ENCODE measurements around the gene SPATA21.

SPATA21 gene

GRCh38 chr1:16418823-16419425, 18.3 kb downstream of the SPATA21 start:
- no peak for DNase-seq

- DNase-seq = no peak
These were observed 24.0 kb downstream of the SPATA21 start for GRCh38 chr1:16413191-16413590.

DNA sequence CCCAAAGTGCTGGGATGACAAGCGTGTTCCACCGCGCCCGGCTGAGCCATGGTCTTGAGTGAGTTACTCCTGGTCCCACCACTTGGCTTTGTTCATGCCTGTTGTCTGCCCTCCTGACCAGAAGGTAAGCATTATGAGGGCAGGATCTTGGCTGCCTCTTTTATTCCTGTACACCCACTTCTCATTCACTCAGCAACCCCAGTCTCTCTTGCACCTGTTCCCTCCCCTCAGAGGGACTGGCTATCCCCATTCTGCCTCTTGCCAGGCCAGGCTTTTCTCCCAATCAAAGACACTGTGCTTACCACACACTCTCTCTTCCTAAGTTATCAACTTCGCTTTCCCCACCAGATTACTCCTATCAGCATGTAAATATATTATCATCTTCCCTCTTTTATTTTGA, 26.4 kb downstream of the SPATA21 start:
- DNase-seq = no peak

DNA sequence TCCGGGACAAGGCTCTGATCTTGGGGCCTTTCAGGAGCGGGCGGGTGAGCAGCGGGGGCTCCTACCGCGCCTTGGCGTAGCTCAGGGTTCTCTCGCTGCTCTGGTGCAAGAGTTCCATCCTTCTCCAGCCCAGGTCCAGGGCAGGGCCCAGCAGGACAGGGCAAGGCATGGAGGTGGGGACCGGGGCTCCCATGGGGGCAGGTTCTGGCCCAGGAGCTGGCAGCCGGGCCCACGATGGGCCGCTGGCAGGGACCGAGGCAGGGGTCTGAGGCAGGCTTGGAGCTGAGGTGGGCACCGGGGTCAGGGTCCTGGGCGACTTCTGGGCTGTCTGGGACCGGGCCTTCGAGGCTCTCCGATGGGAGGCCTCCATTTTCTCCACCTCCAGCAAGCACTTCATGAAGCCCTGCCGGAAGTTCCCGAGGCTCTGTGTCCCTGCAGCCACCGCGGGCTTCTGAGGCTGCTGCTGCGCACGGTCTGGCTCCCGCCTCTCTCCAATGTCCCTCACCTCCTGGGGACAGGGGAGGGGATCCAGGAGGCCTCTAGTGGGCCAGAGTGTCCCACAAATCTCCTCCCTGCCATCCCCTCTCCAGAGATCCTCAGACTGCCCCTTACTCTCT, 27.6 kb downstream of the SPATA21 start:
- no peak for DNase-seq

GRCh38 chr1:16406868-16407267, 30.4 kb downstream of the SPATA21 start:
- DNase-seq = no peak

- no peak for DNase-seq
These were observed 31.8 kb downstream of the SPATA21 start for GRCh38 chr1:16405441-16405840.

GRCh38 chr1:16402742-16403141, 34.5 kb downstream of the SPATA21 start:
- no peak for DNase-seq

- DNase-seq = no peak
These were observed 38.8 kb downstream of the SPATA21 start for GRCh38 chr1:16398371-16398953.

DNA sequence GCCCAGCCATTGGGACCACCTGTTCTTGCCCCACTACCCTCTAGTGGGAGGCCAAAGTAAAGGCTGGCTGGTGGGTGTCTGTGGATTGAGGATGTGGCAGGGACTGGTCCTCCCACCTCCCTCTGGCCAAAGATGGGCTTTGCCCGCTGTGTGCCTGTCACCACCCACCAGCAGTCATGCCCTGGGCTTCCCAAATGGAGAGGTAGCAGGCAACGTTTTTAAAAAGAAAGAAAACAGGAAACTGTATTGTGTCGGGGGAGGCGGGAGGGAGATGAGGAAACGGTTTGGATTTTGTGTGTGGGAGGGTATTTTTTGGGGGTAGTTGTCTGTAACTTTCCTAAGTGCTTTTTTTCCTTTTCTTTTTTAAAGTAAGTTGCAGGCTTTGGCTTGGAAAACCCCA, 40.1 kb downstream of the SPATA21 start:
- DNase-seq = no peak

DNA sequence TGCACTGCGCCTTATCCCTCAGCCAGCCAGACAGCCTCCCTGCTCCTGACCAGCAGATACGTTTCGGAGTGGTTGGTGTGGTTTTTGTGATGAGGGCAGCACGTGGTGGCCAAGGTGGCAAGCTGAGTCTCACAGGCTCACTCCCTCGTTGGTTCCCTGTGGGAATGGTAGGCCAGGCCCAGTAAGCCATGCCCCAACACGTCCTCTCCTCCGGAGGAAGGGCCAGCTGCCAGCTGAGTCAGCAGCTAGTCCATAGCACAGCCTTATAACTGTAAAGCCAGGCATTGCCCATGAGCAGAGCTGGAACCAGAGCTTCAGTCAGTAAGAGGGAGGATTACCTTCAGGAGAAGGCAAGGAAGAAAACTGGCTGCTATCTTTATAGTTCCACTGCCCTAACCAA, 40.6 kb downstream of the SPATA21 start:
- peak; percentile 79 for DNase-seq

DNA sequence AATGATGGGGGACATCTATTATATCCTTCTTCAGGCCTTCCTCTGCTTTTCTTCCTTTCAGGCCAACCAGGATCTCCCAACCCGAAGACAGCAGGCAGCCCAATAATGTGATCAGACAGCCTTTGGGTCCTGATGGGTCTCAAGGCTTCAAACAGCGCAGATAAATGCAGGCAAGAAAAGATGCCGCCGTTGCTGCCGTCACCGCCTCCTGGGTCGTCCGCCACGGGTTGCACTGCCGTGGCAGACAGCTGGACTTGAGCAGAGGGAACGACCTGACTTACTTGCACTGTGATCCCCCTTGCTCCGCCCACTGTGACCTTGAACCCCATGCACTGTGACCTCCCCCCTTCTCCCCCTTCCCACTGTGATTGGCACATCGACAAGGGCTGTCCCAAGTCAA, 42.2 kb downstream of the SPATA21 start:
- no peak for DNase-seq

- peak; percentile 46 for DNase-seq
These were observed 43.4 kb downstream of the SPATA21 start for GRCh38 chr1:16393570-16394521.

DNA sequence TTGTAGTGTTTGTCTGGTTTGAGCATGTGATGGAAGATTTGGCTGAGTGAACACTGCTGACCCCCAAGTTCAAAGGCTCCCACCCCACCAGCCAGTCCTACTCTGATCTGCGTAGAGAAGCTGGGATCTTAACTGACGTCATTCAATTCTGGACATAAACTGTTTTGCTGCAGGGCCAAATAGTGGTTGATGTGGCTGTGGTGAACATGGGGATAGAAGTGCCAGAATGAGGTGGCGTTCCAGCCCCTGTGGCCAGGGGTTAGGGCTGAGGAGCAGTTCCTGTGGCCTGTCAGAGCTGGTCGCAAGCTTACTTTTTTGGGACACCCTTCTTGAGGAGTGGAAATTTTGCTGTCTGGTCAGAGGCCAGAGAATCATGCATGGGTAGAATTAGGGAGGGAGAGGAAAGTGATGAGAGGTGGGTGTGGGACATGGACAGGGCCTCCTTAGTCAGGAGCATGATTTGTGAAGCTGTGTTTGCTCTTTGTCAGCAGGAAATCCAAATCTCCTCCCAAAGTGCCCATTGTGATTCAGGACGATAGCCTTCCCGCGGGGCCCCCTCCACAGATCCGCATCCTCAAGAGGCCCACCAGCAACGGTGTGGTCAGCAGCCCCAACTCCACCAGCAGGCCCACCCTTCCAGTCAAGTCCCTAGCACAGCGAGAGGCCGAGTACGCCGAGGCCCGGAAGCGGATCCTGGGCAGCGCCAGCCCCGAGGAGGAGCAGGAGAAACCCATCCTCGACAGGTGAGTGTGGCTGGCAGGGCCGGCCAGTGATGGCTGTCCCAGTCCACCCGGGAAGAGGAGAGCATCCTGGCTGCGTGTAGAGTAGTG, 44.3 kb downstream of the SPATA21 start:
- no peak for DNase-seq

DNA sequence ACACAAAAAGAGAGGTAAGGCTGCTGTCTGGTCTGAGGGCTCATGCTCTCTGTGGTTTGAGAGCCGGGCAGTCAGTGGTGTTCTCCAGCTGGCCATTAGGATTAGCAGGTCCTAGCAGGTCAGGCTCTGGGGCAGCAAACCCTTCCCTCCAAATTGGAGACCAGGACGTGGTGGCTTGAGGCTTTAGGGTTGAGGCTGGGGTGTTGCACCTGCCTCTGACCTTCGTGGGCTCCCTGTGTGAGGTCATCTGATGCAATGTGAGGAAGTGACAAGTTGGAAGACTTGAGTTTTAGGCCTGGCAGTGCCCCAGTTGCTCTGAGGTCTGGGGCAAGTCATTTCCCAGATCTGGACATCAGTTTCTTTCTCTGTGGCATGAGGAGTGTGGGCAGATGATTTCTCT, 45.8 kb downstream of the SPATA21 start:
- no peak for DNase-seq

DNA sequence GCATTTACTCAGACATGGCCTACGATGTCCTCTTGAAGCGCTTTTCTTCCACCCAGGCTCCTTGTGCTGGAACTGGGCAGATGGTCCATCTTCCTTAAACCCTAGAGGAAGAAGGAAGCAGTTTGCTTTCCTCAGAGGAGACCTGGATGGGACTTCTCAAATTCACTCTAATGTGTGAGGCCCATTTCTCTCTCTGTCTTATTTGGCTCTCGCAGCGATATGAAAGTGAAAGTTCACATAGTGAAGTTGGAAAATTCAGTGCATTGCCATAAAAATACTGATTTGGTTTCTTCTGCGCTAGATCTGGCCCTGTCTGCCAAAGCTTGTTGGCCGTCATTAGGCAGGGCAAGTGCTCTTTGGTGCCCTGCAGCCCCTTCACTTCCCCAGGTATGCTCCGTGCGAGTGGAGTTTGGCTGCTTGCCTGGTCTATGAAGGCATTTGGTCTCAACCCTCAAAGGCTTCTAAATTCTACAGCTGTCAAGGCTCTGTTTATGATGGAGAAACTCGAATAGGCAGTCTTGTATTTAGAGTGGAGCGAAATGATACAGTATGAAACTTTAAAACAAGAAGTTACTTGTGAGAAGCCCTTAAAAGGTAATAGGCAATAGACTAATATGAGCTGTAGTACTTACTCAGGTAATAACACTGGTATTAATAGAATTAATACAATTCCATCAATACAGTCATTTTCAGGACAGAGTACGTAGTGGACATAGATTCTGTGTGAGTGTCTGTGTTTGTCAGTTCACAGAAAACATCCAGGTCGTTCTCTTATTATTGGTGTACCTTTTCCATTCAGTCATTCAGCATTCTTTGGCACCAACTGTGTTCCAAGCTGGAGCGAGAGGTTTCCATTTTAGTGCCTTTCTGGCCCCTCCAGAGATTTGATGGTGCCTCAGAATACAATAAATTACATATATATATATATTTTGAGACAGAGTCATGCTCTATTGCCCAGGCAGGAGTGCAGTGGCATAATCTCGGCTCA, 49.7 kb downstream of the SPATA21 start:
- DNase-seq = peak; percentile 36

DNA sequence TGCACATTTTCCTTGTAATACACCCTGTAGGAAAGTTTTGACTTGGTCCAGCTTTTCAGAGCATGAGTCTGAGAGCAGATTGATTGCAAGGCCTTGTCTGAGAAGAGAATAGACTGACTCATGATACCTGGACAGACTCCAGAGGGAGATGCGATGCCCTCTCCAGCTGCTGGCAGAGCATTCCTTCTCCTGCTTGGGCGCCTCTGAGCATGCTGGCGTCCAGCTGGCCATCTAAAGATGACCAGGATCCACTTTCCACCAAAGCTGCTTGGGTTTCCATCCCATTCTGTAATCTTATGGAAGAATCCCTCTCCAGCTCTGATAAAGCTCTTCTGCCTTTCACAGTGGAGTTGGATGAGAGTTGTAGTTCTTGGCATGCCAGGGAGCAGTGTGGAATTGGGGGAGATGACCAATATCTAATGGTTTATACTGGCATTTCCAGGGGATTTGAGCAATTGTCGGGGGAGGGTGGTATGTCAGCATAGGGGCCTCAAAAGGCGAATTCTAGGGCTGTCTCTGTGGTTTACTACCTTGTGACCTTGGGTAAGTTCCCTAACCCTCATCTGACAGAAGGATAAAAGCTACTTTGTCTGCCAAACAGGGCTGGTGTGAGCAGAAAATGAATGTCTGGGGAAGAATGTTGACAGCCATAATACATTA, 50.6 kb downstream of the SPATA21 start:
- peak; percentile 91 for DNase-seq

- DNase-seq = no peak
These were observed 51.4 kb downstream of the SPATA21 start for GRCh38 chr1:16385659-16386453.

GRCh38 chr1:16383888-16384287, 53.3 kb downstream of the SPATA21 start:
- no peak for DNase-seq

- DNase-seq = no peak
These were observed 56.4 kb downstream of the SPATA21 start for GRCh38 chr1:16380868-16381267.

GRCh38 chr1:16378443-16378842, 58.8 kb downstream of the SPATA21 start:
- DNase-seq = no peak
